ENCODE measurements around the gene MFSD12. TPM values are rescaled to one million over a fixed set of nuclear protein-coding genes. Genes with fewer than 3 reads are reported as not detected.

Gene MFSD12
- total and polyA plus RNA-seq, 11 donors, result 15.7 to 62.8 (median 23.4) TPM

DNA sequence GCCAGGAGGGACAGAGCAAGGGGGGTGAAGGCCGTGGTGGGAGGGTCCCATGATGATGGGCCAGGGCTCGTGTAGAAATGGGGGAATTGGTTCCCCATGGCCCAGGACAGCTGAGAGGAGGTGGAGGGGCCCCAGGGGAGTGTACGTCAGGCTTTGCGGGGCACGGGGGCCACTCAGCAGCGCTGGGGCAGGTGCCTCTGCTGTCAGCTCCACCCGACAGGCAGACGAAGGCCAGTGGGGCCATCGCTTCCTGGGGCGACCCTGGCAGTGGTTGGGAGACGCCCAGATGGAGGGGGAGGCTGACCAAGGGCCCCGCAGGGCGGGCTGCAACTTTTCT is 20.3 kb downstream of the MFSD12 start:
- H3K27ac ChIP-seq, result peak overlapping the region in 6 of 12 donors; percentile 17 to 46 (median 26)
- TF ChIP-seq, protein P1, sequence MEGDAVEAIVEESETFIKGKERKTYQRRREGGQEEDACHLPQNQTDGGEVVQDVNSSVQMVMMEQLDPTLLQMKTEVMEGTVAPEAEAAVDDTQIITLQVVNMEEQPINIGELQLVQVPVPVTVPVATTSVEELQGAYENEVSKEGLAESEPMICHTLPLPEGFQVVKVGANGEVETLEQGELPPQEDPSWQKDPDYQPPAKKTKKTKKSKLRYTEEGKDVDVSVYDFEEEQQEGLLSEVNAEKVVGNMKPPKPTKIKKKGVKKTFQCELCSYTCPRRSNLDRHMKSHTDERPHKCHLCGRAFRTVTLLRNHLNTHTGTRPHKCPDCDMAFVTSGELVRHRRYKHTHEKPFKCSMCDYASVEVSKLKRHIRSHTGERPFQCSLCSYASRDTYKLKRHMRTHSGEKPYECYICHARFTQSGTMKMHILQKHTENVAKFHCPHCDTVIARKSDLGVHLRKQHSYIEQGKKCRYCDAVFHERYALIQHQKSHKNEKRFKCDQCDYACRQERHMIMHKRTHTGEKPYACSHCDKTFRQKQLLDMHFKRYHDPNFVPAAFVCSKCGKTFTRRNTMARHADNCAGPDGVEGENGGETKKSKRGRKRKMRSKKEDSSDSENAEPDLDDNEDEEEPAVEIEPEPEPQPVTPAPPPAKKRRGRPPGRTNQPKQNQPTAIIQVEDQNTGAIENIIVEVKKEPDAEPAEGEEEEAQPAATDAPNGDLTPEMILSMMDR (IDR thresholded peaks at IDR 0.05), result no peak
- no peak for TF ChIP-seq POLR2A (IDR thresholded peaks at IDR 0.05)
- 74 to 89% (median 77%) methylated on average over 13 of the region's 13 CpGs for WGBS, 4 donors
- DNase-seq (peak in 1 of 5 donors; percentile 27), ATAC-seq (peak in 2 of 4 donors; percentile 3 to 5)
- H3K4me3 ChIP-seq, result no peak overlapping the region
- H3K9me3 ChIP-seq, result no peaks in the 10 kb centered on the region
- H3K27me3 ChIP-seq, result no peaks in the 10 kb centered on the region
- peaks cover 0 to 9% (median 0%) of the 10 kb centered on the region in 12 donors for H3K4me1 ChIP-seq
- H3K36me3 ChIP-seq, result peaks cover 0 to 52% (median 44%) of the 10 kb centered on the region in 9 donors
- intact Hi-C loops (cut with DNase I), result no loop called here

DNA sequence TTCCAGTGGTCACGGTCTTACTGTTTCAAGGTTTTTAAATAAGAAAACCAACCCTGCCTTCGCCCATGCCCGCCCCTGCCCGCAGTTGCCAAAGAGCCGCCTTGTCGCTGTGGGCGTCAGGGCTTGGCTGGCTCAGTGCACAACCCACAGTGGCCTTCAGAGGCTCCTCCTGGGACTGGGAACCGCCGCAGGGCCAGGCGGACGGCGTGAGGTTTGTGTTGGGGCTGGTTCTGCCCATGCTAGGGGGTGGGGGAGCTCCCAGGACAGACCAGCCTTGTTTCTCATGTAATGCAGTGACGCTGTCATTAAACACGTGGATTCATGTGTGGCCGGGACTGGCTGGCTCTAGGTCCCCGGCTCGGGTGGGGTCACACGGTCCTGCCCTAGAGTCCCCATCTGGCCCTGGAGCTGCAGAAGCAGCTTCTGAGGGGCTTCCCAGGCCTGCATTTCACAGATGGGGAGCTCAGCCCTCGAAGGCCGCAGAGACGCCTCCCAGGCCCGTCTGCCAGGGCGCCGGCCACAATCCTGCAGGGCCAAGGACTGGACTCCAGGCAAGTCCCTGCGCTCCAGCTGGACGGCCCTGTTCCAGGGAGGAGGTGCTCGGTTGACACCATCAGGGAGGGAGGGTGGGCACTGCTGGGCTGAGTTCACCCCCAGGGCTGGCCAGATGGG is 20.8 kb downstream of the MFSD12 start:
- Histone ChIP-seq H3K27ac (peak overlapping the region in 6 of 12 donors; percentile 17 to 46 (median 26)), H3K9me3 (no peaks in the 10 kb centered on the region), H3K4me3 (no peak overlapping the region), H3K27me3 (no peaks in the 10 kb centered on the region), H3K4me1 (peaks cover 0 to 9% (median 0%) of the 10 kb centered on the region in 12 donors), H3K36me3 (peaks cover 0 to 57% (median 49%) of the 10 kb centered on the region in 9 donors)
- 74 to 86% (median 83%) methylated on average over 20 to 27 of the region's 27 CpGs for WGBS, 4 donors
- peak in 1 of 5 donors; percentile 67 for DNase-seq
- TF ChIP-seq POLR2A (IDR thresholded peaks at IDR 0.05), result no peak
- TF ChIP-seq, protein P1 (IDR thresholded peaks at IDR 0.05), result no peak
- intact Hi-C loops (cut with DNase I), result no loop called here
- ATAC-seq, result peak; percentile 29 to 46 (median 44)

DNA sequence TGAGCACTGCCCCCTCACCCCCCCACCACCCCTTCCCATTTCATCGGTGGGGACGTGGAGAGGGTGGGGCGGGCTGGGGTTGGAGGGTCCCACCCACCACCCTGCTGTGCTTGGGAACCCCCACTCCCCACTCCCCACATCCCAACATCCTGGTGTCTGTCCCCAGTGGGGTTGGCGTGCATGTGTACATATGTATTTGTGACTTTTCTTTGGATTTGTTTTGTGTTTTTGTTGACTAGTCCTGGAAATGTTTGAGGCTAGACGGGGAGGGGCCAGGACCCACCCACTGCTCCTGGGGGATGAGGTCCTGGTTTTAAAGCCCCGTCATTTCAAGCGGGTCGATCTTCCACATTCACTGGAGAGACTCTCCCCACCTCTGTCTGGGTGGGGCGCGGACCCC is 21.4 kb downstream of the MFSD12 start:
- Histone ChIP-seq H3K9me3 (no peaks in the 10 kb centered on the region), H3K27me3 (no peaks in the 10 kb centered on the region), H3K36me3 (peaks cover 0 to 63% (median 55%) of the 10 kb centered on the region in 9 donors), H3K4me1 (peaks cover 0 to 9% (median 0%) of the 10 kb centered on the region in 12 donors), H3K27ac (peak overlapping the region in 3 of 12 donors; percentile 17 to 46 (median 29)), H3K4me3 (no peak overlapping the region)
- ATAC-seq (no peak), DNase-seq (no peak)
- TF ChIP-seq, protein P1 (IDR thresholded peaks at IDR 0.05), result no peak
- TF ChIP-seq POLR2A (IDR thresholded peaks at IDR 0.05), result no peak
- intact Hi-C loops (cut with DNase I), result no loop called here
- 66 to 90% (median 87%) methylated on average over 5 to 10 of the region's 10 CpGs for WGBS, 4 donors

DNA sequence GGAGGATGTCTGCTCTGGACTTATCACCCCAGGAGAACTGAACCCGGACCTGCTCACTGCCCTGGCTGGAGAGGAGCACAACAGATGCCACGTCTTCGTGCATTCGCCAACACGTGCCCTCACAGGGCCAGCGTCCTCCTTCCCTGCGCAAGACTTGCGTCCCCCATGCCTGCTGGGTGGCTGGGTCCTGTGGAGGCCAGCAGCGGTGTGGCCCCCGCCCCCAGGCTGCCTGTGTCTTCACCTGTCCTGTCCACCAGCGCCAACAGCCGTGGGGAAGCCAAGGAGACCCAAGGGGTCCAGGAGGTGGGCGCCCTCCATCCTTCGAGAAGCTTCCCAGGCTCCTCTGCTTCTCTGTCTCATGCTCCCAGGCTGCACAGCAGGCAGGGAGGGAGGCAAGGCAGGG is 21.8 kb downstream of the MFSD12 start:
- intact Hi-C loops (cut with DNase I), result no loop called here
- peaks cover 0 to 9% (median 0%) of the 10 kb centered on the region in 12 donors for H3K4me1 ChIP-seq
- TF ChIP-seq POLR2A (IDR thresholded peaks at IDR 0.05), result no peak
- TF ChIP-seq, protein P1 (IDR thresholded peaks at IDR 0.05), result no peak

More for the DNA sequence above, 21.8 kb downstream of the MFSD12 start:
- DNase-seq, result no peak
- WGBS, 4 donors, result 94 to 100% (median 96%) methylated on average over 7 to 14 of the region's 14 CpGs
- H3K27ac ChIP-seq, result no peak overlapping the region
- H3K36me3 ChIP-seq, result peaks cover 0 to 67% (median 59%) of the 10 kb centered on the region in 9 donors
- no peak overlapping the region for H3K4me3 ChIP-seq
- no peaks in the 10 kb centered on the region for H3K9me3 ChIP-seq
- ATAC-seq, result no peak
- H3K27me3 ChIP-seq, result no peaks in the 10 kb centered on the region

Data from heart left ventricle (tissue), 16 donors.